Prostate gland (tissue), 2 donors: ENCODE measurements around the gene AOC2. TPM values are rescaled to one million over a fixed set of nuclear protein-coding genes. Genes with fewer than 3 reads are reported as not detected.
"Not testable (repeated sequence)": the region's sequence is repeated elsewhere in the genome, so short reads cannot be mapped to it uniquely, and the experiment has no call there.

Experiments used
- DNase-seq: peaks from one replicate; pipeline ENCODE4 v3.0.0-alpha.2; 2019; ENCODE audit warnings: low spot score
- H3K27ac ChIP-seq, 2 donors: fragments of 200-600 bp; sonication (generic); 2 replicates each; pipeline ENCODE4 v1.5.1; 2017 to 2019
- H3K27me3 ChIP-seq: fragments of 200-600 bp; sonication (generic); replicated peaks from 2 replicates; pipeline ENCODE4 v1.5.1; 2019; ENCODE audit not compliant: insufficient read depth
- H3K36me3 ChIP-seq, 2 donors: fragments of 200-600 bp; sonication (generic); 1 replicate in 1 of 2; 2 replicates in 1 of 2; pipeline versions ENCODE4 v1.5.1 to v1.8.1; 2017 to 2019
- H3K4me1 ChIP-seq: fragments of 200-600 bp; sonication (generic); replicated peaks from 2 replicates; pipeline ENCODE4 v1.5.1; 2019
- H3K4me3 ChIP-seq, 2 donors: fragments of 200-600 bp; sonication (generic); 2 replicates each; pipeline ENCODE4 v1.5.1; 2017 to 2019
- H3K9me3 ChIP-seq: fragments of 200-600 bp; sonication (generic); 2 replicates; pipeline ENCODE4 v1.5.1; 2017
- POLR2A ChIP-seq: fragments of 450-650 bp; IDR thresholded peaks from one replicate; pipeline ENCODE4 v1.6.1; 2016; ENCODE audit warnings: antibody characterized with exemption, mild to moderate bottlenecking
- POLR2AphosphoS5 ChIP-seq: sonication (generic); formaldehyde crosslinking; IDR thresholded peaks from one replicate; pipeline ENCODE4 v1.6.1; 2017; ENCODE audit warnings: antibody characterized with exemption
- WGBS: methylation state at CpG from one replicate; pipeline ENCODE4 v1.1.5; 2018; 5-methylcytosine and 5-hydroxymethylcytosine counted together
- intact Hi-C: fragments of 100-400 bp; cut with DNase I; formaldehyde crosslinking; loops from one replicate; pipeline ENCODE4 v1.14.2; 2022
- total RNA-seq, 2 donors: library from RNA; depleted of rRNA; stranded (reverse); fragments of >200 nt; gene quantifications; one replicate each; pipeline ENCODE4 v1.1.0, GENCODE V29; 2016
- TF ChIP-seq, protein P1 (sequence below), 4 experiments: fragments of 200-600 bp in 2 of 4; fragments of 450-650 bp in 2 of 4; sonication (generic) in 2 of 4; IDR thresholded peaks; 1 replicate in 3 of 4; 2 replicates in 1 of 4; pipeline ENCODE4 v1.5.1; 2016 to 2019; ENCODE audit warnings: antibody characterized with exemption in 4 of 4, mild to moderate bottlenecking in 2 of 4, moderate library complexity in 2 of 4

AOC2 gene
- total RNA-seq, 2 donors from 2014 or later = 0.27 to 4.9 TPM

DNA sequence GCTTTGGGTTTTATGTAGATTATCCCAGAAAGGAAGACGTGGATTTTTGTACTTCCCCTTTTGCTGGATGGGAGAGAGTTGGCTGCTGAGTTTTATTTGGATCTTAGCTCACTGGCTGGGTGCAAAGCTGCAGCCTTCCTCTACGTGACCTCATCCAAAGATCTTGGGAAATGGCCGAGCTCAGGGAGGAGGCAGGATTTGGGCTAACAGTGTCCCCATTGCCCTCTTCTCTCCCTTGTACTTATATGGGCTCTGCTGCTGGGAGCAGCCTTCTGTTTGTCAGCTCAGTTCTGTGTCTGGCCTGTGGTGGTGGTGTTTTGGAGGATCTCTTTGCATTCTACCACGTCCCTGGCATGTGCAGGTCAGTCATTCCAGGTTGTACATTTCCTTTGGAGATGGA, 8.6 kb downstream of the AOC2 start:
- H3K27me3 ChIP-seq = no peaks in the 10 kb centered on the region
- TF ChIP-seq POLR2AphosphoS5 = peak; percentile 10
- TF ChIP-seq, protein P1, sequence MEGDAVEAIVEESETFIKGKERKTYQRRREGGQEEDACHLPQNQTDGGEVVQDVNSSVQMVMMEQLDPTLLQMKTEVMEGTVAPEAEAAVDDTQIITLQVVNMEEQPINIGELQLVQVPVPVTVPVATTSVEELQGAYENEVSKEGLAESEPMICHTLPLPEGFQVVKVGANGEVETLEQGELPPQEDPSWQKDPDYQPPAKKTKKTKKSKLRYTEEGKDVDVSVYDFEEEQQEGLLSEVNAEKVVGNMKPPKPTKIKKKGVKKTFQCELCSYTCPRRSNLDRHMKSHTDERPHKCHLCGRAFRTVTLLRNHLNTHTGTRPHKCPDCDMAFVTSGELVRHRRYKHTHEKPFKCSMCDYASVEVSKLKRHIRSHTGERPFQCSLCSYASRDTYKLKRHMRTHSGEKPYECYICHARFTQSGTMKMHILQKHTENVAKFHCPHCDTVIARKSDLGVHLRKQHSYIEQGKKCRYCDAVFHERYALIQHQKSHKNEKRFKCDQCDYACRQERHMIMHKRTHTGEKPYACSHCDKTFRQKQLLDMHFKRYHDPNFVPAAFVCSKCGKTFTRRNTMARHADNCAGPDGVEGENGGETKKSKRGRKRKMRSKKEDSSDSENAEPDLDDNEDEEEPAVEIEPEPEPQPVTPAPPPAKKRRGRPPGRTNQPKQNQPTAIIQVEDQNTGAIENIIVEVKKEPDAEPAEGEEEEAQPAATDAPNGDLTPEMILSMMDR (IDR thresholded peaks at IDR 0.05) = no peak
- H3K4me1 ChIP-seq = no peaks in the 10 kb centered on the region
- intact Hi-C loops = no loop called here
- WGBS = 69% methylated on average over 4 of the region's 4 CpGs
- H3K27ac ChIP-seq = peak overlapping the region; percentile 50 to 51
- no peaks in the 10 kb centered on the region for H3K9me3 ChIP-seq
- no peaks in the 10 kb centered on the region for H3K36me3 ChIP-seq
- peak overlapping the region; percentile 21 to 24 for H3K4me3 ChIP-seq
- no peak for DNase-seq

DNA sequence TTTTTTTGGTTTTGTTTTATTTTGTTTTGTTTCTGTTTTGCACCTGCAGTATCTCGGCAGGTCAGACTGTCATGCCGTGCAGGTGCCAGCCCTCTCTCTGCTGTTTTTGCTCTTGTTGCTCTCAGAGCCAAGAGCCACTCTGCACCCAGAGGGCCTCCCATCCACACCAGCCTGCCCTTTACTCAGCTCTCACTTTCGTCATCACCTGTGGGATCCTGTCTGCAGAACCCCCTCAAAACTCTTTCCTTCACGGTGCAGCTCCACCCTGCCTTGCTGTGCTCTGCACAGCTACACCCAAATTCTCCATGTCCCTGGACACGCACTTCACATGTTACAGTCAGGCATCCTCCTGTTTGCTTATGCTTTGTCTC, 9.2 kb downstream of the AOC2 start:
- TF ChIP-seq, protein P1 (IDR thresholded peaks at IDR 0.05) = no peak
- TF ChIP-seq POLR2A (no peak), POLR2AphosphoS5 (no peak)
- H3K36me3 ChIP-seq = no peaks in the 10 kb centered on the region
- H3K9me3 ChIP-seq = no peaks in the 10 kb centered on the region
- intact Hi-C loops = no loop called here
- peak overlapping the region in 1 of 2 donors; percentile 12 for H3K27ac ChIP-seq
- no peaks in the 10 kb centered on the region for H3K27me3 ChIP-seq
- no peak for DNase-seq
- WGBS = 64% methylated on average over 5 of the region's 5 CpGs
- H3K4me1 ChIP-seq = no peaks in the 10 kb centered on the region
- H3K4me3 ChIP-seq = peak overlapping the region; percentile 21 to 24

DNA sequence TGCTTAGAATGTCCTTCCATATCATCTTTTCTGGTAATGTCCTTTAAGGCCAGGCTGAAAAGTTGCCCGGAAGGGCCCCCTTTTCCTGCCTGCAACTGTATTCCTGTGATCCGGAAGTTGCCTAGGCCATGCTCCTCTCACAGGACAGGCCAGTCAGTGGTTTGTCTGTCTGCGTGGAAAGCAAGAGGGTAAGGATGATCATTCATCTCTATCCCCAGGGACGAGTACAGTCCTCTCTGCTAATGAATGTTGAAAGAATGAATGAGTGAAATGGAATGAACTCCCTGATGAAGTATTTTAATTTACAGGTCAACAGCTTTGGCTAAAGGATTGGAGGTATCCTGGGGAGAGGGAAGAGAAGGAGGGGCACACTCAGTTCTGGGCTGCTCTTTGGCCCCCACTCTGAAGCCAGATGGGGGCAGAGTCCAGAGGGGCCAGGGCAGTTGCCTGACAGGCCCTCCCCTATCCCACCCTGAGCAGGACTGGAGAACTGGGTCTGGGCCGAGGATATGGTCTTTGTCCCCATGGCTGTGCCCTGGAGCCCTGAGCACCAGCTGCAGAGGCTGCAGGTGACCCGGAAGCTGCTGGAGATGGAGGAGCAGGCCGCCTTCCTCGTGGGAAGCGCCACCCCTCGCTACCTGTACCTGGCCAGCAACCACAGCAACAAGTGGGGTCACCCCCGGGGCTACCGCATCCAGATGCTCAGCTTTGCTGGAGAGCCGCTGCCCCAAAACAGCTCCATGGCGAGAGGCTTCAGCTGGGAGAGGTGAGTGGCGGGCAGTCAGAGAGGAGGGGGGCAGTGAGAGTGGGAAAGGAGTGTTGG, 9.8 kb downstream of the AOC2 start:
- no peaks in the 10 kb centered on the region for H3K4me1 ChIP-seq
- H3K9me3 ChIP-seq = no peaks in the 10 kb centered on the region

DNA sequence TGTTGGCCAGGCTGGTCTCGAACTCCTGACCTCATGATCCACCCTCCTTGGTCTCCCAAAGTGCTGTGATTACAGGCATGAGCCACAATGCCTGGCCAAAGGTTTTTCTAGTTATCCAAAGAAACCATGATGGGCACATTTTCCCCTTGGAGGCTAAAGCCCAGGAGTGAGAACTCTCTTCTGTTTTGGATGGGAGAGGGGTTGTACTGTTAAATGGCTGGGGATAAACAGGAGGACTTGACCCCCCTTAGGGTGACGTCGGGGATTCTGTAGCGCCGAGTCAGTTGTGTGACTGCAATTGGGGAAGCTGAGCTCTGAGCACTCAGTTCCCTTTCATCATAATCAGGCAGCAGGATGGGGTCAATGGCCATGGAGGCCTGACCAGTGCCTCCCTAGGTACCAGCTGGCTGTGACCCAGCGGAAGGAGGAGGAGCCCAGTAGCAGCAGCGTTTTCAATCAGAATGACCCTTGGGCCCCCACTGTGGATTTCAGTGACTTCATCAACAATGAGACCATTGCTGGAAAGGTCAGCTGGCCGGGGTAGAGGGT, 10.7 kb downstream of the AOC2 start:
- DNase-seq = no peak
- Histone ChIP-seq H3K36me3 (no peaks in the 10 kb centered on the region), H3K4me1 (no peaks in the 10 kb centered on the region), H3K27me3 (no peaks in the 10 kb centered on the region), H3K27ac (no peak overlapping the region), H3K4me3 (no peak overlapping the region), H3K9me3 (no peaks in the 10 kb centered on the region)
- 75% methylated on average over 8 of the region's 8 CpGs for WGBS
- TF ChIP-seq, protein P1 (IDR thresholded peaks at IDR 0.05) = no peak
- TF ChIP-seq POLR2AphosphoS5 (no peak), POLR2A (no peak)
- intact Hi-C loops = no loop called here

More for the DNA sequence above, 9.8 kb downstream of the AOC2 start:
- TF ChIP-seq, protein P1 (IDR thresholded peaks at IDR 0.05) = no peak
- no peak for TF ChIP-seq POLR2A
- no peak for TF ChIP-seq POLR2AphosphoS5
- Histone ChIP-seq H3K27me3 (no peaks in the 10 kb centered on the region), H3K36me3 (no peaks in the 10 kb centered on the region), H3K27ac (peak overlapping the region in 1 of 2 donors; percentile 12), H3K4me3 (peak overlapping the region; percentile 21 to 24)
- DNase-seq = no peak
- WGBS = 79% methylated on average over 15 of the region's 15 CpGs
- intact Hi-C loops = no loop called here

DNA sequence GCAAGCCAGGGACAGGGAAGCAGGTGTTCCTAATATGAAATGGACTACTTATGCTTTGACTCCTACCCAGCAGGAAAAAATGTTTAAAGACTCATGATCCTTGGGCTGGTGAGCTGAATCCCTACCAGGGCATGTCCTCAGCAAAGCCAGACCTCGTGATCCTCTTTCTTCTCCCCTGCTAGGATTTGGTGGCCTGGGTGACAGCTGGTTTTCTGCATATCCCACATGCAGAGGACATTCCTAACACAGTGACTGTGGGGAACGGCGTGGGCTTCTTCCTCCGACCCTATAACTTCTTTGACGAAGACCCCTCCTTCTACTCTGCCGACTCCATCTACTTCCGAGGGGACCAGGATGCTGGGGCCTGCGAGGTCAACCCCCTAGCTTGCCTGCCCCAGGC, 11.7 kb downstream of the AOC2 start:
- H3K36me3 ChIP-seq, H3K27me3 ChIP-seq, H3K9me3 ChIP-seq, H3K4me1 ChIP-seq, H3K27ac ChIP-seq, DNase-seq, intact Hi-C loops, H3K4me3 ChIP-seq: not testable (repeated sequence)
- 74% methylated on average over 6 of the region's 8 CpGs for WGBS

DNA sequence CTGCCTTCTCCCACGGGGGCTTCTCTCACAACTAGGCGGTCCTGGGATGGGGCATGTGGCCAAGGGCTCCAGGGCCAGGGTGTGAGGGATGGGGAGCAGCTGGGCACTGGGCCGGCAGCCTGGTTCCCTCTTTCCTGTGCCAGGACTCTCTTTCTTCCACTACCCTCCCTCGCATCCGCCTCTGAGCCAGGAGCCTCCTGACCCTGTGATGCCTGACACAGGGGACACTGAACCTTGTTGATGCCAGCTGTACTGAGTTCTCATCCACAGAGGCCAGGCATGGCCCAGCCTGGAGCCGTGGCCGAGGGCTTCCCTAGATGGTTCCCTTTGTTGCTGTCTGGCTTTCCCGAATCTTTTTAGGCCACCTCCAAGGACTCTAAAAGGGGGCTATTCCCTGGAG, 12.1 kb downstream of the AOC2 start:
- H3K4me3 ChIP-seq, H3K9me3 ChIP-seq, H3K36me3 ChIP-seq, intact Hi-C loops, DNase-seq, H3K4me1 ChIP-seq, H3K27me3 ChIP-seq, H3K27ac ChIP-seq: not testable (repeated sequence)
- 86% methylated on average over 8 of the region's 8 CpGs for WGBS
